Astrocyte of the cerebellum (primary cell): ENCODE results near the gene SCRN2.

Experiments
- DNase-seq: peaks from one replicate; pipeline ENCODE4 v3.0.0-alpha.2; 2011; ENCODE audit warnings: low read depth
- H3K4me3 ChIP-seq: 2 replicates; pipeline ENCODE4 v1.5.1; 2011; ENCODE audit warnings: mild to moderate bottlenecking, low read depth, low read length, moderate library complexity
- in situ Hi-C: cut with HindIII; loops from 2 replicates; pipeline ENCODE4 v1.10.0; 2017; ENCODE audit warnings: low sequenced_read_pairs
- TF ChIP-seq, protein P1 (sequence below): IDR thresholded peaks from 2 replicates; pipeline ENCODE4 v1.5.1; 2012; ENCODE audit warnings: low read length, low read depth, moderate library complexity, mild to moderate bottlenecking; ENCODE audit errors: missing control alignments

The SCRN2 gene

GRCh38 chr17:47840742-47841487 is at the start of gene SCRN2:
TSS of gene SCRN2 (minus strand) at chr17:47841273. CDS start at chr17:47840843, 430 bp downstream.
- TF ChIP-seq, protein P1, sequence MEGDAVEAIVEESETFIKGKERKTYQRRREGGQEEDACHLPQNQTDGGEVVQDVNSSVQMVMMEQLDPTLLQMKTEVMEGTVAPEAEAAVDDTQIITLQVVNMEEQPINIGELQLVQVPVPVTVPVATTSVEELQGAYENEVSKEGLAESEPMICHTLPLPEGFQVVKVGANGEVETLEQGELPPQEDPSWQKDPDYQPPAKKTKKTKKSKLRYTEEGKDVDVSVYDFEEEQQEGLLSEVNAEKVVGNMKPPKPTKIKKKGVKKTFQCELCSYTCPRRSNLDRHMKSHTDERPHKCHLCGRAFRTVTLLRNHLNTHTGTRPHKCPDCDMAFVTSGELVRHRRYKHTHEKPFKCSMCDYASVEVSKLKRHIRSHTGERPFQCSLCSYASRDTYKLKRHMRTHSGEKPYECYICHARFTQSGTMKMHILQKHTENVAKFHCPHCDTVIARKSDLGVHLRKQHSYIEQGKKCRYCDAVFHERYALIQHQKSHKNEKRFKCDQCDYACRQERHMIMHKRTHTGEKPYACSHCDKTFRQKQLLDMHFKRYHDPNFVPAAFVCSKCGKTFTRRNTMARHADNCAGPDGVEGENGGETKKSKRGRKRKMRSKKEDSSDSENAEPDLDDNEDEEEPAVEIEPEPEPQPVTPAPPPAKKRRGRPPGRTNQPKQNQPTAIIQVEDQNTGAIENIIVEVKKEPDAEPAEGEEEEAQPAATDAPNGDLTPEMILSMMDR = peak; percentile 96
- peak; percentile 27 for DNase-seq
- peak within 1 kb of the TSS; percentile 70 for H3K4me3 ChIP-seq
- in situ Hi-C loops = no loop called here

DNA sequence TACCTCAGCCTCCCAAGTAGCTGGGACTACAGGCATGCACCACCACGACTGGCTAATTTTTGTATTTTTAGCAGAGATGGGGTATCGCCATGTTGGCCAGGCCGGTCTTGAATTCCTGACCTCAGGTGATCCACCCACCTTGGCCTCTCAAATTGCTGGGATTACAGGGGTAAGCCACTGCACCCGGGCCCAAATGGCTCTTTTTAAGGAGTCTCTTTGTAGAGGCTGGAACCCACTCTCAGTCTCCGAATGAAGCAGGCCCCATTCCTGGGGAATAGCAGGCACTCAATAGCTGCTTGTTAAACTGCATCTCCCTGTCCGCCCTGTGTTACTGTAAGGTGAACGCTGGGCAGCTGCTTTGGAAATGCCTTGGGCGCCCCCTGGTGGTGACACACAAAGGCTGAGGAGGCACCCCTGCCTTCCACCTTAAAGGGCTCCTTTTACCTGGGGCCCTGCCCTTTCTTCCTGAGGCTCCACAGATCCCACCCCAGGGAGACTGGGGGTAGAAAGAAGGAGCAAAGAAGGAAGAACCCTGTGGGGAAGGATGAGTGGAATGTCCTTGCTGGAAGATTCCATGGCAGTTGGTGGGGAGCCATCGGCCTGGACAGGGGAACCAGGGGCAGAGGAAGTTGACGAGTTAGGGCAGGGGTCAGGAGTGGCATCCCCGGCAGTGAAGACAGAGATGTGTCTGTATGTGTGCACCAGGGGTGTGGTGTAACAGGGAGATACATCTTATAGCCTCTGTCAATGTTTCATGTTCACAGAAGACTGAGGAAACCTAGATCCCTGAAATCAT is 48.9 kb upstream of the SCRN2 start:
- DNase-seq = peak; percentile 68
- in situ Hi-C loops = no loop called here
- TF ChIP-seq, protein P1 = peak; percentile 88
- H3K4me3 ChIP-seq = no peak overlapping the region

GRCh38 chr17:47888293-47888692 is 47.2 kb upstream of the SCRN2 start:
- no peak overlapping the region for H3K4me3 ChIP-seq
- DNase-seq = no peak
- in situ Hi-C loops = no loop called here
- TF ChIP-seq, protein P1 = no peak

- TF ChIP-seq, protein P1 = no peak
- in situ Hi-C loops = no loop called here
- DNase-seq = no peak
- no peak overlapping the region for H3K4me3 ChIP-seq
Measured at GRCh38 chr17:47884905-47885730, 44.0 kb upstream of the SCRN2 start.

DNA sequence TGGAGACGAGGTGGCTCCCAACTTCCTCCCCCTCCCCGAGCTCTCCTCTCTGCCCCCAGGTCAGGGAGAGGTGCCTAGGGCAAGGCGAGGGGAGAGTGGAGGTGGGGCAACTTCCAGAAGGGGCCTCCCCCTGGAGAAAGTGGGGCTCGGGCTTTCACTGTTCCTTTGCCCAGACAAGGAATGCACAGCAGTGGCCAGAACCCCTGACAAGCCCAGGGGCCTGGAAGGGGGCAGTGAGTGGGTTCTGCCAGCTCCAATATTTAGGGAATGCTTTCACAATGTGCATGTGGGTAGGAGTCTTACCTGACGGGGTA is 43.3 kb upstream of the SCRN2 start:
- TF ChIP-seq, protein P1 = no peak

More for the DNA sequence above, 43.3 kb upstream of the SCRN2 start:
- in situ Hi-C loops = no loop called here
- H3K4me3 ChIP-seq = no peak overlapping the region
- no peak for DNase-seq
